Keratinocyte (primary cell): ENCODE results near the gene ACACA. TPM values are rescaled to one million over a fixed set of nuclear protein-coding genes. Genes with fewer than 3 reads are reported as not detected.

Experiments
- DNase-seq: peaks from one replicate; pipeline ENCODE4 v3.0.0-alpha.2; 2011; ENCODE audit warnings: low read depth, missing footprints, low spot score
- FAIRE-seq: peaks from 2 replicates; lab custom pipeline; 2011; peaks lifted over from hg19 to GRCh38; lab: Jason Lieb, UNC
- H2AFZ ChIP-seq: 2 replicates; pipeline ENCODE4 v1.6.0; 2012; ENCODE audit warnings: low read length, control low read depth, inconsistent platforms; ENCODE audit not compliant: control insufficient read depth
- H3K27ac ChIP-seq: 2 replicates; pipeline ENCODE4 v1.5.1; 2011; ENCODE audit warnings: low read length; ENCODE audit not compliant: control insufficient read depth, insufficient read depth
- H3K27me3 ChIP-seq: 3 replicates; pipeline ENCODE4 v1.6.0; 2011; ENCODE audit warnings: low read length; ENCODE audit not compliant: control insufficient read depth, insufficient read depth; ENCODE audit errors: extremely low read depth
- H3K36me3 ChIP-seq, 2 experiments: 2 replicates in 1 of 2; 3 replicates in 1 of 2; pipeline ENCODE4 v1.5.1; 2011; ENCODE audit warnings: low read length in 2 of 2, mild to moderate bottlenecking in 1 of 2; ENCODE audit not compliant: control insufficient read depth in 2 of 2, insufficient read depth in 2 of 2; ENCODE audit errors: extremely low read depth in 1 of 2
- H3K4me1 ChIP-seq: 3 replicates; pipeline ENCODE4 v1.5.1; 2011; ENCODE audit warnings: low read length; ENCODE audit not compliant: control insufficient read depth, insufficient read depth; ENCODE audit errors: extremely low read depth
- H3K4me2 ChIP-seq: 3 replicates; pipeline ENCODE4 v1.6.0; 2011; ENCODE audit warnings: low read depth, low read length; ENCODE audit not compliant: control insufficient read depth, insufficient read depth; ENCODE audit errors: extremely low read depth
- H3K4me3 ChIP-seq, 3 experiments: fragments of 200-600 bp in 1 of 3; sonication (generic) in 1 of 3; 2 replicates in 2 of 3; 3 replicates in 1 of 3; pipeline ENCODE4 v1.5.1; 2011 to 2016; ENCODE audit warnings: low read length in 3 of 3, mild to moderate bottlenecking in 3 of 3, control low read depth in 2 of 3, inconsistent platforms in 1 of 3, low read depth in 1 of 3, mixed read lengths in 1 of 3, mixed run types in 1 of 3, moderate library complexity in 1 of 3; ENCODE audit not compliant: control insufficient read depth in 2 of 3, insufficient read depth in 2 of 3; ENCODE audit errors: extremely low read depth in 1 of 3
- H3K79me2 ChIP-seq: 2 replicates; pipeline ENCODE4 v1.6.0; 2012; ENCODE audit warnings: low read length; ENCODE audit not compliant: control insufficient read depth, insufficient read depth
- H3K9ac ChIP-seq: 3 replicates; pipeline ENCODE4 v1.6.0; 2011; ENCODE audit warnings: low read length; ENCODE audit not compliant: control insufficient read depth, insufficient read depth; ENCODE audit errors: extremely low read depth
- H3K9me1 ChIP-seq: 3 replicates; pipeline ENCODE4 v1.6.0; 2011; ENCODE audit warnings: low read length; ENCODE audit not compliant: control insufficient read depth, insufficient read depth; ENCODE audit errors: extremely low read depth
- H3K9me3 ChIP-seq: 2 replicates; pipeline ENCODE4 v1.5.1; 2012; ENCODE audit warnings: low read depth, low read length; ENCODE audit not compliant: control insufficient read depth
- H4K20me1 ChIP-seq: 3 replicates; pipeline ENCODE4 v1.6.0; 2011; ENCODE audit warnings: low read length; ENCODE audit not compliant: control insufficient read depth, insufficient read depth; ENCODE audit errors: extremely low read depth
- CTCF ChIP-seq, 3 experiments: IDR thresholded peaks in 1 of 3; conservative IDR thresholded peaks in 1 of 3; optimal IDR thresholded peaks in 1 of 3; 2 replicates in 2 of 3; 3 replicates in 1 of 3; pipeline versions ENCODE3 to v1.5.1; 2011; ENCODE audit warnings: low read length in 3 of 3, mild to moderate bottlenecking in 3 of 3, moderate library complexity in 2 of 3, control low read depth in 1 of 3, inconsistent platforms in 1 of 3; ENCODE audit not compliant: insufficient read depth in 2 of 3; ENCODE audit errors: extremely low read depth in 1 of 3
- EZH2 ChIP-seq: IDR thresholded peaks from one replicate; pipeline ENCODE4 v1.6.1; 2012; ENCODE audit warnings: inconsistent platforms, mild to moderate bottlenecking, low read length, moderate library complexity
- dilution Hi-C: fragments of 300-500 bp; cut with MboI; formaldehyde crosslinking; loops from one replicate; pipeline ENCODE4 v1.7.0; 2020; ENCODE audit warnings: low sequenced_read_pairs; ENCODE audit not compliant: extremely low pct_ligation_motif_present
- polyA plus RNA-seq, 5 experiments: library from polyadenylated mRNA; depleted of rRNA in 3 of 5; stranded (reverse) in 3 of 5; stranded (forward) in 1 of 5; unstranded in 1 of 5; fragments of >200 nt; gene quantifications; 1 replicate in 1 of 5; 2 replicates in 3 of 5; 3 replicates in 1 of 5; pipeline versions ENCODE4 v1.2.1 to v1.2.3, GENCODE V29; 2011 to 2012; ENCODE audit warnings: missing spikeins in 2 of 5, low read depth in 1 of 5, low replicate concordance in 1 of 5

The ACACA gene
- polyA plus RNA-seq, 1 donor (not counting 4 experiments of a cell fraction or from before 2014, with no cell fraction given) = 85.8 TPM

DNA sequence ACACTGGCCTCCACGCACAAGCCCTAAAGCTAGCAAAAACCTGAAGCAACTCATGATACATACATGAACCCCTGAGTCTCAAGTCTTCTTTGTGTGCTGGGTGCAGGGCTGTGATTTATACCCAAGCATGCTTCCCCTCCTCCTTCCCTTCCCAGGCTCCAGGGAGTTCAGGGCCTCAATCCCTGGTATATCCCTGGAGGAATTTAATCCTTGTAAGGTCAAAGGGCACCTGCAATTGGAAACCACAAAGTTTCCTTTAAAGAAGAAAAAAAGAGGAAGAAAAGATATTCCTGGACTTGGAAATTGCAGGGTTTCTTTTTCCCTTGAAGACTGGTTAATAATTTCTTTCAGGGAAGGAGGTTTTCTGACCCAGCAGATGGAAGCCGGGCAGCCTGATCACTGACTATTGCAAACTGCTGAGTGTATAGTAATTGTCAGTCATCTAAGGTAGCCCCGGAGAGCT is 275.6 kb downstream of the ACACA start:
- no peaks in the 10 kb centered on the region for H3K4me1 ChIP-seq
- dilution Hi-C loops = no loop called here
- no peak overlapping the region for H3K4me2 ChIP-seq

GRCh38 chr17:37124821-37125173 is 281.8 kb downstream of the ACACA start:
- Histone ChIP-seq H3K9ac (no peak overlapping the region), H3K9me3 (no peaks in the 10 kb centered on the region), H3K4me3 (no peak overlapping the region), H3K79me2 (no peaks in the 10 kb centered on the region), H3K4me2 (no peak overlapping the region), H3K36me3 (peaks cover 34 to 36% of the 10 kb centered on the region in 2 experiments), H2AFZ (no peak overlapping the region), H4K20me1 (no peaks in the 10 kb centered on the region), H3K27me3 (no peaks in the 10 kb centered on the region), H3K9me1 (peaks cover 3% of the 10 kb centered on the region), H3K27ac (no peak overlapping the region), H3K4me1 (no peaks in the 10 kb centered on the region)
- DNase-seq = no peak
- no peak for FAIRE-seq
- dilution Hi-C loops = no loop called here
- no peak for TF ChIP-seq CTCF (optimal IDR thresholded peaks at IDR 0.05 in 1 of 3, IDR thresholded peaks at IDR 0.05 in 1 of 3, conservative IDR thresholded peaks at IDR 0.05 in 1 of 3; ENCODE audit: extremely low read depth in 1 of 3, insufficient read depth in 2 of 3, low read length in 3 of 3)
- no peak for TF ChIP-seq EZH2

More for the DNA sequence above, 275.6 kb downstream of the ACACA start:
- no peaks in the 10 kb centered on the region for H3K27me3 ChIP-seq
- H2AFZ ChIP-seq = no peak overlapping the region
- FAIRE-seq (no peak), DNase-seq (no peak)
- no peak overlapping the region for H3K27ac ChIP-seq
- H3K4me3 ChIP-seq = no peak overlapping the region
- H4K20me1 ChIP-seq = no peaks in the 10 kb centered on the region
- peaks cover 21 to 34% of the 10 kb centered on the region in 2 experiments for H3K36me3 ChIP-seq
- no peaks in the 10 kb centered on the region for H3K9me1 ChIP-seq
- no peaks in the 10 kb centered on the region for H3K79me2 ChIP-seq
- no peaks in the 10 kb centered on the region for H3K9me3 ChIP-seq
- no peak for TF ChIP-seq CTCF (optimal IDR thresholded peaks at IDR 0.05 in 1 of 3, IDR thresholded peaks at IDR 0.05 in 1 of 3, conservative IDR thresholded peaks at IDR 0.05 in 1 of 3; ENCODE audit: extremely low read depth in 1 of 3, insufficient read depth in 2 of 3, low read length in 3 of 3)
- no peak for TF ChIP-seq EZH2
- H3K9ac ChIP-seq = no peak overlapping the region
